GM13976 (cell line): ENCODE data around the gene ESPNL.

Source experiments
- DNase-seq: peaks from one replicate; pipeline ENCODE4 v3.0.0; 2012; ENCODE audit warnings: low spot score
- in situ Hi-C: fragments of 300-500 bp; cut with MboI; formaldehyde crosslinking; loops from one replicate; pipeline ENCODE4 v1.12.0; 2022; ENCODE audit warnings: low sequenced_read_pairs, mixed read lengths, inconsistent platforms; ENCODE audit not compliant: unreplicated experiment
- TF ChIP-seq, protein P1 (sequence below): IDR thresholded peaks from 2 replicates; pipeline ENCODE4 v1.5.1; 2012; ENCODE audit warnings: borderline replicate concordance, mild to moderate bottlenecking; ENCODE audit not compliant: insufficient read depth; ENCODE audit errors: extremely low read depth, missing control alignments, control extremely low read depth

The ESPNL gene

DNA sequence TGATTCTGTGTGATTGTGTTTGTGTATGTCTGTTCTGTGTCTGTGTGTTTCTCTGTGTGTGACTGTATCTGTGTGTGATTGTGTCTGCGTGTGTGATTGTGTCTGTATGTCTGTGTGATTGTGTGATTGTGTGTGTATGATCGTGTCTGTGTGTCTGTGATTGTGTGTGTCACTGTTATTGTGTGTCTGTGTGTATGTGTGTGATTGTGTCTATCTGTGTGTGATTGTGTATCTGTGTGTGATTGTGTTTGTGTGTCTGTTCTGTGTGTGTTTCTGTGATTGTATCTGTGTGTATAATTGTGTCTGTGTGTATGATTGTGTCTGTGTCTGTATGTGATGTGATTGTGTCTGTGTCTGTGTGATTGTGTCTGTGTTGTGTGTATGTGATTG lies 26.6 kb downstream of the ESPNL start:
- DNase-seq, result no peak
- in situ Hi-C loops, result no loop called here

DNA sequence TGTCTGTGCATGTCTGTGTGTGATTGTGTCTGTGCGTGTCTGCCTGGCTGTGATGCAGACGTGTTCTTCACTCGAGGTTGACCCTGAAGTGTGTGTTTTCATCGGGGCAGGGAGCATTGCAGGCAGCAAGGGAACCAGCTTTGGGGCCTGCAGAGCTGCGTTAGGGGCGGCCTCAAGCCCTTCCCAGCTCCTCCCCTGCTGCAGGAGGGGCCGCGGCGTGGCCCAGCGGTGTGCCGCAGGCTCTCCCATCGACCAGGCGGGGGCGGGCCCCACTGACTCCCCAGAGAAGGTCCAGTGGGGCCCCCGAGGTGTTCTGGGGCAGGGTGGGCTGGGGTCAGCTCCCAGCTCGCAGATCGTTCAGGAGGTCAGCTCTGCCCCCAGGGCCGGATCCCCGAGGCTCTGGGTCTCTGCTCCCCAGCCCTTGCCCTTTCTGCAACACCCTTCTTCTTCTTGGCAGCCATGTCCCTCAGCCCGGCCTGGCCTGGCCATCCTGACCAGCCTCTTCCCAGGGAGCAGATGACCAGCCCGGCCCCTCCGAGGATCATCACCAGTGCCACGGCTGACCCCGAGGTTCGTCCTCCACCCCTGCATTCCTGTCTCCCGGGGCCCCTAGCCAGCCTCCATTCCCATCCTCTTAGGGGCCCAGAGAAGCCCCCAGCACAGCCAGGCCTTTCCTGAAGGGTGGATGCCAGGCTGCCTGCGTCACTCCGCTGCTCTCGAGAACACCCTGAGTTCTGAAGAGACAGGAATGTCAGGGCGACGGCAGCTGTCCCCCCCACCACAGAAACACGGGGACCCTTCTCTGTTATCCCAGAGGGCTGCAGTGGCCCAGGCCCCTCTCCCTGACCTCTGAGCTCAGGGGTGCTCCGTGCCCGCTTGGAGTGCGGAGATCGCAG lies 27.3 kb downstream of the ESPNL start:
- DNase-seq, result no peak
- TF ChIP-seq, protein P1, sequence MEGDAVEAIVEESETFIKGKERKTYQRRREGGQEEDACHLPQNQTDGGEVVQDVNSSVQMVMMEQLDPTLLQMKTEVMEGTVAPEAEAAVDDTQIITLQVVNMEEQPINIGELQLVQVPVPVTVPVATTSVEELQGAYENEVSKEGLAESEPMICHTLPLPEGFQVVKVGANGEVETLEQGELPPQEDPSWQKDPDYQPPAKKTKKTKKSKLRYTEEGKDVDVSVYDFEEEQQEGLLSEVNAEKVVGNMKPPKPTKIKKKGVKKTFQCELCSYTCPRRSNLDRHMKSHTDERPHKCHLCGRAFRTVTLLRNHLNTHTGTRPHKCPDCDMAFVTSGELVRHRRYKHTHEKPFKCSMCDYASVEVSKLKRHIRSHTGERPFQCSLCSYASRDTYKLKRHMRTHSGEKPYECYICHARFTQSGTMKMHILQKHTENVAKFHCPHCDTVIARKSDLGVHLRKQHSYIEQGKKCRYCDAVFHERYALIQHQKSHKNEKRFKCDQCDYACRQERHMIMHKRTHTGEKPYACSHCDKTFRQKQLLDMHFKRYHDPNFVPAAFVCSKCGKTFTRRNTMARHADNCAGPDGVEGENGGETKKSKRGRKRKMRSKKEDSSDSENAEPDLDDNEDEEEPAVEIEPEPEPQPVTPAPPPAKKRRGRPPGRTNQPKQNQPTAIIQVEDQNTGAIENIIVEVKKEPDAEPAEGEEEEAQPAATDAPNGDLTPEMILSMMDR, result no peak

More for the DNA sequence above, 26.6 kb downstream of the ESPNL start:
- TF ChIP-seq, protein P1, result no peak

DNA sequence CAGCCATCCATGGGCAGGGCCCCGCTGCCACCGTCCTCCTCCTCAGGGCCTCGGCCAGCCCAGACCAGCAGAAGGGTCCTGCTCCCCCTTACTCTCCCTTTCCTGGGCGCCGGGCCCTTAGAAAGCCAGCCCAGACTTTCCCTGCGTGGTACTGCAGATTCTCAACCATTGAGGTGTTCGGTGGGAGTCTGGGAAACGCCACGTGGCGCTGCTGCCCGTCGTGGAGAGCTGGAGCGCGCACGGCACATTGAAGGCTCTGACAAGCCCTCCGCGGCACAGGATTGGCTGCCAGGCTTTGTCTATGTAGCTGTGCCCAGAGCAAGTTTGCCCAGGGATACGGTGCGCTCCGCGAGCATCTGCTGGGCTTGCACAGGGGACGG lies 27.9 kb downstream of the ESPNL start:
- no peak for DNase-seq
- in situ Hi-C loops, result no loop called here

More for the DNA sequence above, 27.3 kb downstream of the ESPNL start:
- in situ Hi-C loops, result no loop called here

DNA sequence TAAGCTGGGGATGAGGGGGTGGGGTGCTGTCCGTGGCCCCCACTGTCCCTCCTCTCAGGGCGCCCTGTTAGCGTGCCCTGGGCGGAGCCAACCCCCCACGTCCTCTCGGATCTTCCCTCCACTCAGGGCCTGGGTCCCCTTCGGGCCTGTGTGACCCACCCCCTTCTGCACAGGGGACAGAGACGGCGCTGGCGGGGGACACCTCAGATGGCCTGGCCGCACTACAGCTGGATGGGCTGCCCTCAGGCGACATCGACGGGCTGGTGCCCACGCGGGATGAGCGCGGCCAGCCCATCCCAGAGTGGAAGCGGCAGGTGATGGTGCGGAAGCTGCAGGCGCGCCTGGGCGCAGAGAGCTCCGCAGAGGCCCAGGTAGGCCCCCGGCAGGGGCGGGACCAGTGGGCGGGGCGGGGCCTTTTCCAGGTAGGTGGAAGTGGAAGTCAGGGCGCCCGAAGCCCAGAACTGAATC lies 28.4 kb downstream of the ESPNL start:
- TF ChIP-seq, protein P1, result no peak
- DNase-seq, result no peak
- in situ Hi-C loops, result no loop called here

More for the DNA sequence above, 27.9 kb downstream of the ESPNL start:
- TF ChIP-seq, protein P1, result no peak

DNA sequence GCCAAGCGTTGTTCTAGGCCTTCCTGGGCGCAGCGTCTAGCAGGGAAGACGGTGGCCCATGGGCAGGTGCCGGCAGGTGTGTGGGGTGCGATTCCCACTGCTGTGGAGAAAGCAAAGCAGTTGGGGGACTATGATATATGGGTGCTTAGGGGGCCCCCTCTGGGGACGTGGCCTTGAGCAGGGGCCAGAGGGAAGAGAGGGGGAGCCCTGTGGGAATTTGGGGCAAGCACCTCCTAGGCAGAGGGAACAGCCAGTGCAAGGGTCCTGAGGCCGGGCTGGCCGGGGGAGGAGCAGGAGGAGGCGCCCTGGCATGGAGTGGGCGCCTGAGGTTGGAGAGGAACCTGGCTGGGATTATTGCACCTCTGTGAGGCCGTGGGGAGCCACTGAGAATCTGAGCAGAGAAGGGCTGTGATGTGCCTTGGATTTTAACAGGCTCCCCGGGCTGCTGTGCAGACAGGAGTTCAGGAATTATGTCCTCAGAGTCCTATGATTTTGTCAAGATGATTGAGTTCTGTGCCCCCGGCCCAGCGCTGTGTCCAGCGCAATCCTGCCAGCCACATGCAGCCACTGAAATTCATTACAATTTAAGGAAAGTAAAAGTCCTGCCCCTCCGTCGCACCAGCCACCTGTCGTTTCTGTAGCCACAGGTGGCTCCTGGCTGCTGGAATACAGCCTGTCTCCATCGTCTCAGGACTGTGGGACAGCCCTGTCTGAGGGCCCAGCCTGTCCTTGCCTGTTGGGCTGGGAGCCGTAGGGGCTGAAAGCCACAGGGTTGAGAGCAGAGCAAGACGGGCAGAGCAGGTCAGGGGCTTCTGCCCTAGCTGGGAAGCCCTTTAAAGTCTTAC lies 29.2 kb downstream of the ESPNL start:
- in situ Hi-C loops, result no loop called here
- TF ChIP-seq, protein P1, result no peak
- no peak for DNase-seq

DNA sequence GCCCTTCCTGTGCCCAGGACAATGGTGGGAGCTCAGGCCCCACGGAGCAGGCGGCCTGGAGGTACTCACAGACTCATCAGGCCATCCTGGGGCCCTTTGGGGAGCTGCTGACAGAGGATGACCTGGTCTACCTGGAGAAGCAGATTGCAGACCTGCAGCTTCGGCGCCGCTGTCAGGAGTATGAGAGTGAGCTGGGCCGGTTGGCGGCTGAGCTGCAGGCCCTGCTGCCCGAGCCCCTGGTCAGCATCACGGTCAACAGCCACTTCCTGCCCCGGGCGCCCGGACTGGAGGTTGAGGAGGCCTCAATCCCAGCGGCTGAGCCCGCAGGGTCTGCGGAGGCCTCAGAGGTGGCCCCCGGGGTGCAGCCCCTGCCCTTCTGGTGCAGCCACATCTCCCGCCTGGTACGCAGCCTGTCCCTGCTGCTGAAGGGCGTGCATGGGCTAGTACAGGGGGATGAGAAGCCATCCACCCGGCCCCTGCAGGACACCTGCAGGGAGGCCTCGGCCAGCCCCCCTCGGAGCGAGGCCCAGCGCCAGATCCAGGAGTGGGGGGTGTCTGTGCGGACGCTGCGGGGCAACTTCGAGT lies 30.1 kb downstream of the ESPNL start:
- in situ Hi-C loops, result no loop called here
- DNase-seq, result no peak
- TF ChIP-seq, protein P1, result no peak
